CD14-positive monocyte (primary cell): ENCODE results near the gene SLC25A19. TPM values are rescaled to one million over a fixed set of nuclear protein-coding genes. Genes with fewer than 3 reads are reported as not detected.
A peak's percentile ranks its signal among the peaks of the same experiment; 100 is the strongest.

Source experiments
- DNase-seq, 3 donors: peaks; one replicate each; pipeline ENCODE4 v3.0.0-alpha.2; 2011 to 2022
- H2AFZ ChIP-seq: 2 replicates; pipeline ENCODE4 v1.6.0; 2012; ENCODE audit warnings: mild to moderate bottlenecking, low read depth, low read length, inconsistent platforms; ENCODE audit not compliant: insufficient read depth, poor library complexity, severe bottlenecking
- H3K27ac ChIP-seq, 2 donors: 1 replicate in 1 of 2; 2 replicates in 1 of 2; pipeline ENCODE4 v1.5.1; 2012 to 2013; ENCODE audit warnings: low read length in 2 of 2, control low read depth in 1 of 2, inconsistent platforms in 1 of 2, low read depth in 1 of 2, mild to moderate bottlenecking in 1 of 2
- H3K27me3 ChIP-seq, 2 donors: one replicate each; pipeline versions ENCODE4 v1.6.0 to v1.6.1; 2011 to 2013; ENCODE audit warnings: low read length in 2 of 2; ENCODE audit not compliant: control insufficient read depth in 2 of 2, insufficient read depth in 2 of 2
- H3K36me3 ChIP-seq, 2 donors: replicated peaks in 1 of 2; 1 replicate in 1 of 2; 2 replicates in 1 of 2; pipeline versions ENCODE4 v1.5.1 to v1.6.1; 2012 to 2013; ENCODE audit warnings: low read length in 2 of 2, control low read depth in 1 of 2, inconsistent platforms in 1 of 2, mild to moderate bottlenecking in 1 of 2; ENCODE audit not compliant: insufficient read depth in 2 of 2, control insufficient read depth in 1 of 2
- H3K4me1 ChIP-seq, 2 donors: 1 replicate in 1 of 2; 2 replicates in 1 of 2; pipeline versions ENCODE4 v1.5.1 to v1.6.1; 2012 to 2013; ENCODE audit warnings: low read length in 2 of 2, control low read depth in 1 of 2, inconsistent platforms in 1 of 2, mild to moderate bottlenecking in 1 of 2, moderate library complexity in 1 of 2; ENCODE audit not compliant: insufficient read depth in 2 of 2, control insufficient read depth in 1 of 2
- H3K4me2 ChIP-seq: replicated peaks from 2 replicates; pipeline ENCODE3; 2012; ENCODE audit warnings: low read length, moderate library complexity, mild to moderate bottlenecking; ENCODE audit not compliant: poor library complexity, severe bottlenecking; ENCODE audit errors: extremely low read depth
- H3K4me3 ChIP-seq, 3 experiments: fragments of 200-600 bp in 1 of 3; sonication (generic) in 1 of 3; replicated peaks in 1 of 3; 1 replicate in 2 of 3; 2 replicates in 1 of 3; pipeline ENCODE4 v1.5.1; 2011 to 2013; ENCODE audit warnings: low read length in 3 of 3, mild to moderate bottlenecking in 3 of 3, control low read depth in 2 of 3, low read depth in 2 of 3, inconsistent platforms in 1 of 3, moderate library complexity in 1 of 3
- H3K79me2 ChIP-seq: 2 replicates; pipeline ENCODE4 v1.6.0; 2012; ENCODE audit warnings: mild to moderate bottlenecking, control low read depth, inconsistent platforms, low read length, moderate library complexity; ENCODE audit not compliant: insufficient read depth
- H3K9ac ChIP-seq: 2 replicates; pipeline ENCODE4 v1.6.0; 2017; ENCODE audit warnings: low read length, mild to moderate bottlenecking; ENCODE audit not compliant: insufficient read depth, poor library complexity, severe bottlenecking
- H3K9me3 ChIP-seq, 2 donors: replicated peaks in 1 of 2; 1 replicate in 1 of 2; 2 replicates in 1 of 2; pipeline versions ENCODE4 v1.5.1 to v1.6.1; 2012 to 2013; ENCODE audit warnings: low read length in 2 of 2, control low read depth in 1 of 2; ENCODE audit not compliant: control insufficient read depth in 1 of 2, insufficient read depth in 1 of 2
- H4K20me1 ChIP-seq: 2 replicates; pipeline ENCODE4 v1.6.0; 2012; ENCODE audit warnings: mild to moderate bottlenecking, low read length, control low read depth, moderate library complexity; ENCODE audit not compliant: insufficient read depth
- H3K27ac Mint-ChIP-seq, 7 donors: one replicate each; pipeline ENCODE4 v1.8.0; 2020; ENCODE audit warnings: mild to moderate bottlenecking in 7 of 7, mixed read lengths in 7 of 7, moderate library complexity in 6 of 7, inconsistent platforms in 2 of 7
- H3K27me3 Mint-ChIP-seq, 3 donors: one replicate each; pipeline ENCODE4 v1.8.0; 2021 to 2022; ENCODE audit warnings: low read depth in 3 of 3, mild to moderate bottlenecking in 3 of 3, mixed read lengths in 3 of 3, moderate library complexity in 3 of 3, inconsistent platforms in 1 of 3
- H3K36me3 Mint-ChIP-seq, 2 donors: one replicate each; pipeline ENCODE4 v1.8.0; 2020; ENCODE audit warnings: mixed read lengths in 2 of 2, inconsistent platforms in 1 of 2, mild to moderate bottlenecking in 1 of 2
- H3K4me1 Mint-ChIP-seq: one replicate; pipeline ENCODE4 v1.8.0; 2020; ENCODE audit warnings: mild to moderate bottlenecking, mixed read lengths
- H3K4me3 Mint-ChIP-seq, 2 donors: one replicate each; pipeline ENCODE4 v1.8.0; 2020; ENCODE audit warnings: mild to moderate bottlenecking in 2 of 2, mixed read lengths in 2 of 2, moderate library complexity in 1 of 2
- H3K9me3 Mint-ChIP-seq, 7 donors: one replicate each; pipeline ENCODE4 v1.8.0; 2020 to 2022; ENCODE audit warnings: mixed read lengths in 7 of 7, mild to moderate bottlenecking in 6 of 7, moderate library complexity in 6 of 7, inconsistent platforms in 2 of 7
- WGBS: methylation state at CpG from one replicate; pipeline ENCODE4 v1.1.5; 2013; ENCODE audit warnings: missing lambda C conversion rate; ENCODE audit not compliant: insufficient coverage; 5-methylcytosine and 5-hydroxymethylcytosine counted together
- intact Hi-C, 2 donors: fragments of 100-400 bp; cut with micrococcal nuclease; formaldehyde crosslinking; loops; one replicate each; pipeline versions ENCODE4 v1.15.0 to v1.15.1; 2023
- polyA plus RNA-seq, 3 donors: library from polyadenylated mRNA; depleted of rRNA in 1 of 3; unstranded in 2 of 3; stranded (reverse) in 1 of 3; fragments of 300-500 nt in 2 of 3; fragments of >200 nt in 1 of 3; fragmentation: Illumina TruSeq in 2 of 3; gene quantifications; 1 replicate in 2 of 3; 2 replicates in 1 of 3; pipeline ENCODE4 v1.2.3, GENCODE V29; 2012 to 2021
- TF ChIP-seq, protein P1 (sequence below): fragments of 200-600 bp; IDR thresholded peaks from one replicate; pipeline ENCODE4 v1.8.0; 2022; ENCODE audit warnings: antibody characterized with exemption, mild to moderate bottlenecking

SLC25A19 gene
- polyA plus RNA-seq, 3 donors = 14.4 to 21.5 (median 18.8) TPM

DNA sequence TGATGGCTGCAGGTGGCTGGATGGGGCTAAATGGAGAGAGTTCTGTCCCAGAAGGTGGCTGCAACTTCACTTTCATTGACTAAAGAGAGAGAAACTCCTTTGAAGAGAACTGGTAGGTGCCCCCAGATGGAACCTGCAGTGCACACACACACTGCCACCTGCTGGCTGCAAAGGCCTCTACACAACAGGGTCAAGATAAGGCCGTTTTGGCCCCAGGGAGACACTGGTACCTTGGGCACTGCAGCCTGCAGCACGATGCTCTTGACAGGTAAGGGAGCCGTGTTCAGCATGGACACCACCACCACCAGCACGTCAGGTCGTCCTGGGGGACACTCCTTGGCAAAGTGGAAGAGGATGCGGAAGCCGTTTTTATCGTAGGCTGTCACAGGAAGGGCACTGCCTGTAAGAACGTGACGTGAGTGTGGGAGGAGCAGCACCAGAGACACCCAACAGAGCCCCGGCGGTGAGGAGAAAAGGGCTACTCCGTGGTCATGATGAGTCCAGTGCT lies 50.5 kb downstream of the SLC25A19 start:
- no peak overlapping the region for H3K27ac ChIP-seq
- no peak overlapping the region for H2AFZ ChIP-seq
- peak; percentile 47 to 66 (median 54) for DNase-seq
- H3K4me2 ChIP-seq = no peak overlapping the region
- peaks cover 0 to 2% (median 0%) of the 10 kb centered on the region in 3 donors for H3K27me3 Mint-ChIP-seq
- H3K4me3 Mint-ChIP-seq = no peak overlapping the region
- H3K79me2 ChIP-seq = peaks cover 24% of the 10 kb centered on the region
- H3K36me3 Mint-ChIP-seq = peaks cover 81 to 99% of the 10 kb centered on the region in 2 donors
- 47% methylated on average over 6 of the region's 13 CpGs for WGBS
- peaks cover 27% of the 10 kb centered on the region for H3K4me1 Mint-ChIP-seq
- H3K9me3 Mint-ChIP-seq = no peaks in the 10 kb centered on the region
- no peak overlapping the region for H3K9ac ChIP-seq
- H3K4me3 ChIP-seq = no peak overlapping the region
- H3K27me3 ChIP-seq = no peaks in the 10 kb centered on the region
- H3K27ac Mint-ChIP-seq = peak overlapping the region in 6 of 7 donors; percentile 61 to 90 (median 80)
- no peaks in the 10 kb centered on the region for H3K9me3 ChIP-seq
- H4K20me1 ChIP-seq = peaks cover 71% of the 10 kb centered on the region
- intact Hi-C loops = no loop called here
- H3K4me1 ChIP-seq = peaks cover 17 to 18% of the 10 kb centered on the region in 2 donors
- TF ChIP-seq, protein P1, sequence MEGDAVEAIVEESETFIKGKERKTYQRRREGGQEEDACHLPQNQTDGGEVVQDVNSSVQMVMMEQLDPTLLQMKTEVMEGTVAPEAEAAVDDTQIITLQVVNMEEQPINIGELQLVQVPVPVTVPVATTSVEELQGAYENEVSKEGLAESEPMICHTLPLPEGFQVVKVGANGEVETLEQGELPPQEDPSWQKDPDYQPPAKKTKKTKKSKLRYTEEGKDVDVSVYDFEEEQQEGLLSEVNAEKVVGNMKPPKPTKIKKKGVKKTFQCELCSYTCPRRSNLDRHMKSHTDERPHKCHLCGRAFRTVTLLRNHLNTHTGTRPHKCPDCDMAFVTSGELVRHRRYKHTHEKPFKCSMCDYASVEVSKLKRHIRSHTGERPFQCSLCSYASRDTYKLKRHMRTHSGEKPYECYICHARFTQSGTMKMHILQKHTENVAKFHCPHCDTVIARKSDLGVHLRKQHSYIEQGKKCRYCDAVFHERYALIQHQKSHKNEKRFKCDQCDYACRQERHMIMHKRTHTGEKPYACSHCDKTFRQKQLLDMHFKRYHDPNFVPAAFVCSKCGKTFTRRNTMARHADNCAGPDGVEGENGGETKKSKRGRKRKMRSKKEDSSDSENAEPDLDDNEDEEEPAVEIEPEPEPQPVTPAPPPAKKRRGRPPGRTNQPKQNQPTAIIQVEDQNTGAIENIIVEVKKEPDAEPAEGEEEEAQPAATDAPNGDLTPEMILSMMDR = peak; percentile 89
- peaks cover 91 to 98% of the 10 kb centered on the region in 2 donors for H3K36me3 ChIP-seq

DNA sequence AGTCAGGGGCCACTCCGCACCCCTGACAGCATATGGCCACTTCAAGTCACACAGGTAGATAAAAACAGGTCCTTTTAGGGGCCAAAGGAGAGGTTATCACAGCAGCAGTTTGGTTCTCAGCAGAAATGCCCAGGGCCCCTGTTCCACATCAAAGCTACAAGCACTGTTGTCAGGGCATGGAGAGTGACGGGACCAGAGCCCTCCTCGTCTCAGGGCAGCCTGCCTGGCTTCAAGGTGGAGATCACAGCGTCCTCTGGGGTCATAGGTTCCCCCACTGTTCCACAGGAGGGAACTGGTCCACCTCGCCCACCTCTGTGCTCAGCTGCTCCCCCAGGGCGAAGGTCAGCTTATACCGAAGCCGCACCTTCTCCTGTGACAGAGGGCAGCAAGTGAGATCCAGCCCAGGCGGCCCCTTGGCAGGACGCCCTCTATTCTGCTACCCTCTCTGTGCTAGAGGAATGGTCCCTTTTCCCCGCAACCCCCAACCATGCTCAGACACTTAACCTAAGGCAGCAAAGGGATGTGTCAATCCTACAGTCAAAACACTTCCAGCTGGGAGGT lies 51.1 kb downstream of the SLC25A19 start:
- H3K9ac ChIP-seq = no peak overlapping the region

More for the DNA sequence above, 51.1 kb downstream of the SLC25A19 start:
- peaks cover 21% of the 10 kb centered on the region for H3K4me1 Mint-ChIP-seq
- H3K27me3 ChIP-seq = no peaks in the 10 kb centered on the region
- peak overlapping the region in 1 of 7 donors; percentile 66 for H3K27ac Mint-ChIP-seq
- H3K4me3 ChIP-seq = no peak overlapping the region
- peaks cover 77 to 99% of the 10 kb centered on the region in 2 donors for H3K36me3 Mint-ChIP-seq
- TF ChIP-seq, protein P1 = no peak
- peaks cover 86 to 94% of the 10 kb centered on the region in 2 donors for H3K36me3 ChIP-seq
- H3K27me3 Mint-ChIP-seq = peaks cover 0 to 3% (median 0%) of the 10 kb centered on the region in 3 donors
- no peaks in the 10 kb centered on the region for H3K9me3 ChIP-seq
- no peak overlapping the region for H3K4me2 ChIP-seq
- no peak for DNase-seq
- H3K27ac ChIP-seq = no peak overlapping the region
- WGBS = 96% methylated on average over 9 of the region's 11 CpGs
- no peak overlapping the region for H2AFZ ChIP-seq
- intact Hi-C loops = no loop called here
- peaks cover 22% of the 10 kb centered on the region for H3K79me2 ChIP-seq
- no peak overlapping the region for H3K4me3 Mint-ChIP-seq
- peaks cover 13 to 15% of the 10 kb centered on the region in 2 donors for H3K4me1 ChIP-seq
- H3K9me3 Mint-ChIP-seq = no peaks in the 10 kb centered on the region
- peaks cover 65% of the 10 kb centered on the region for H4K20me1 ChIP-seq
